WTC11 (cell line): ENCODE results near the gene ZRANB1. TPM values are rescaled to one million over a fixed set of nuclear protein-coding genes. Genes with fewer than 3 reads are reported as not detected.
A peak's percentile ranks its signal among the peaks of the same experiment; 100 is the strongest.

Source experiments
- ATAC-seq: fragments of 200-7000 bp; cut with Tn5 transposase; 2 replicates; pipeline ENCODE4 v1.10.0; 2021; ENCODE audit warnings: mild to moderate bottlenecking, moderate library complexity
- CTCF ChIA-PET: fragments of 300-600 bp; sonication (Branson Sonifier 250); formaldehyde crosslinking; loops from one replicate; lab custom pipeline; 2021; ENCODE audit warnings: antibody characterized with exemption; lab: Charles Lee
- POLR2A ChIA-PET: fragments of 350-600 bp; sonication (Branson Sonifier 250); formaldehyde crosslinking; loops from one replicate; lab custom pipeline; 2021; ENCODE audit warnings: antibody characterized with exemption; lab: Charles Lee
- DNase-seq: peaks from one replicate; pipeline ENCODE4 v3.0.0; 2021; ENCODE audit warnings: low spot score
- H3K27ac Mint-ChIP-seq: 2 replicates; pipeline ENCODE4 v1.8.0; 2021; ENCODE audit warnings: mixed read lengths
- H3K27me3 Mint-ChIP-seq: 2 replicates; pipeline ENCODE4 v1.8.0; 2021; ENCODE audit warnings: low read depth, mild to moderate bottlenecking, moderate library complexity, mixed read lengths
- H3K36me3 Mint-ChIP-seq: 2 replicates; pipeline ENCODE4 v1.8.0; 2021; ENCODE audit warnings: mixed read lengths
- H3K4me1 Mint-ChIP-seq: 2 replicates; pipeline ENCODE4 v1.8.0; 2022; ENCODE audit warnings: mixed read lengths
- H3K4me3 Mint-ChIP-seq: 2 replicates; pipeline ENCODE4 v1.8.0; 2021; ENCODE audit warnings: mild to moderate bottlenecking, moderate library complexity, mixed read lengths
- H3K9me3 Mint-ChIP-seq: 2 replicates; pipeline ENCODE4 v1.8.0; 2021; ENCODE audit warnings: mixed read lengths
- AFF4 ChIP-seq: sonication (generic); formaldehyde crosslinking; IDR thresholded peaks from 2 replicates; pipeline ENCODE4 v1.8.1; 2023; ENCODE audit warnings: mild to moderate bottlenecking, missing genetic modification reagents, borderline replicate concordance
- ARID4B ChIP-seq: sonication (generic); formaldehyde crosslinking; IDR thresholded peaks from 2 replicates; pipeline ENCODE4 v1.8.0; 2023; ENCODE audit warnings: missing genetic modification reagents, mild to moderate bottlenecking, borderline replicate concordance
- E2F4 ChIP-seq: sonication (generic); formaldehyde crosslinking; IDR thresholded peaks from 2 replicates; pipeline ENCODE4 v1.8.1; 2022; ENCODE audit warnings: low read depth, mild to moderate bottlenecking, moderate library complexity, missing genetic modification reagents, borderline replicate concordance
- FOXP1 ChIP-seq: sonication (generic); formaldehyde crosslinking; IDR thresholded peaks from 2 replicates; pipeline ENCODE4 v1.8.0; 2022; ENCODE audit warnings: missing genetic modification reagents, mild to moderate bottlenecking, moderate library complexity, borderline replicate concordance
- FOXP4 ChIP-seq: sonication (generic); formaldehyde crosslinking; IDR thresholded peaks from 2 replicates; pipeline ENCODE4 v1.8.0; 2022; ENCODE audit warnings: mild to moderate bottlenecking, missing genetic modification reagents
- HMGA2 ChIP-seq: fragments of 250-450 bp; sonication (Bioruptor Pico); IDR thresholded peaks from 2 replicates; pipeline ENCODE4 v1.4.0; 2021; ENCODE audit warnings: mild to moderate bottlenecking, moderate library complexity
- MLX ChIP-seq: sonication (generic); formaldehyde crosslinking; IDR thresholded peaks from 2 replicates; pipeline ENCODE4 v1.8.1; 2023; ENCODE audit warnings: mild to moderate bottlenecking, missing genetic modification reagents, moderate library complexity
- NR1H2 ChIP-seq: sonication (generic); formaldehyde crosslinking; IDR thresholded peaks from 2 replicates; pipeline ENCODE4 v1.9.0; 2021; ENCODE audit warnings: mild to moderate bottlenecking, moderate library complexity, missing genetic modification reagents
- PREB ChIP-seq: sonication (generic); formaldehyde crosslinking; IDR thresholded peaks from 2 replicates; pipeline ENCODE4 v1.8.1; 2022; ENCODE audit warnings: mild to moderate bottlenecking, missing genetic modification reagents, moderate library complexity, borderline replicate concordance
- SMAD4 ChIP-seq: sonication (generic); formaldehyde crosslinking; IDR thresholded peaks from 2 replicates; pipeline ENCODE4 v1.8.0; 2022; ENCODE audit warnings: mild to moderate bottlenecking, missing genetic modification reagents
- SP1 ChIP-seq: sonication (generic); formaldehyde crosslinking; conservative IDR thresholded peaks from 2 replicates; pipeline ENCODE4 v1.8.1; 2022; ENCODE audit warnings: missing genetic modification reagents
- TEAD1 ChIP-seq: sonication (generic); formaldehyde crosslinking; IDR thresholded peaks from 2 replicates; pipeline ENCODE4 v1.8.0; 2022; ENCODE audit warnings: mild to moderate bottlenecking, missing genetic modification reagents
- TP53 ChIP-seq: sonication (generic); formaldehyde crosslinking; IDR thresholded peaks from 2 replicates; pipeline ENCODE4 v1.8.1; 2023; ENCODE audit warnings: mild to moderate bottlenecking, missing genetic modification reagents
- USF2 ChIP-seq: sonication (generic); formaldehyde crosslinking; IDR thresholded peaks from 2 replicates; pipeline ENCODE4 v1.8.1; 2023; ENCODE audit warnings: mild to moderate bottlenecking, missing genetic modification reagents, moderate library complexity
- ZNF281 ChIP-seq: sonication (generic); formaldehyde crosslinking; IDR thresholded peaks from 2 replicates; pipeline ENCODE4 v1.8.0; 2023; ENCODE audit warnings: mild to moderate bottlenecking, missing genetic modification reagents
- ZNF317 ChIP-seq: sonication (generic); formaldehyde crosslinking; IDR thresholded peaks from 2 replicates; pipeline ENCODE4 v1.8.1; 2023; ENCODE audit warnings: low read depth, mild to moderate bottlenecking, moderate library complexity, missing genetic modification reagents, borderline replicate concordance
- total RNA-seq: library from RNA; stranded (reverse); gene quantifications from 3 replicates; pipeline ENCODE4 v1.2.3, GENCODE V29; 2021

Gene ZRANB1
- total RNA-seq, 1 experiment from 2014 or later, result 15.9 TPM

GRCh38 chr10:125025341-125025740, 83.4 kb downstream of the ZRANB1 start (continued):
- TF ChIP-seq PREB (CRISPR knock-in tag) (no peak), TEAD1 (CRISPR knock-in tag) (no peak), AFF4 (no peak), FOXP1 (CRISPR knock-in tag) (no peak), HMGA2 (CRISPR knock-in tag) (no peak), ZNF281 (CRISPR knock-in tag) (no peak), NR1H2 (CRISPR knock-in tag) (no peak), E2F4 (CRISPR knock-in tag) (no peak), ZNF317 (CRISPR knock-in tag) (no peak)

- peaks cover 58% of the 10 kb centered on the region for H3K4me1 Mint-ChIP-seq
- ChIA-PET POLR2A (interaction anchor here (0.8 kb wide), 1 partner anchor 10 kb away, joined by 3 read pairs; no protein-coding TSS in a partner anchor), CTCF (interaction anchor here (0.7 kb wide), 1 partner anchor 35 kb away, joined by 3 read pairs; no protein-coding TSS in a partner anchor)
- H3K27ac Mint-ChIP-seq, result peak overlapping the region; percentile 60
- no peak for DNase-seq
- peaks cover 45% of the 10 kb centered on the region for H3K36me3 Mint-ChIP-seq
- no peak overlapping the region for H3K4me3 Mint-ChIP-seq
- ATAC-seq, result no peak
- H3K9me3 Mint-ChIP-seq, result peaks cover 3% of the 10 kb centered on the region; the same call in 1 of the 2 replicates
- no peaks in the 10 kb centered on the region for H3K27me3 Mint-ChIP-seq
- TF ChIP-seq SP1 (CRISPR knock-in tag) (no peak), TP53 (CRISPR knock-in tag) (no peak), USF2 (CRISPR knock-in tag) (no peak), SMAD4 (CRISPR knock-in tag) (no peak), ARID4B (CRISPR knock-in tag) (no peak), NR1H2 (CRISPR knock-in tag) (no peak), MLX (CRISPR knock-in tag) (no peak), FOXP4 (CRISPR knock-in tag) (no peak)
Observed at GRCh38 chr10:125026036-125026931, 84.4 kb downstream of the ZRANB1 start.
